Peyer's patch (tissue), 4 donors: ENCODE results near the gene UBE2J2. TPM values are rescaled to one million over a fixed set of nuclear protein-coding genes. Genes with fewer than 3 reads are reported as not detected.

Experiments used
- DNase-seq, 3 donors: peaks; one replicate each; pipeline ENCODE4 v3.0.0-alpha.2; 2017 to 2019
- H3K27ac ChIP-seq, 4 donors: fragments of 200-600 bp; sonication (generic); one replicate each; pipeline ENCODE4 v1.5.1; 2016 to 2019
- H3K27me3 ChIP-seq, 2 donors: fragments of 200-600 bp; sonication (generic); one replicate each; pipeline ENCODE4 v1.5.1; 2019
- H3K36me3 ChIP-seq, 3 donors: fragments of 200-600 bp; sonication (generic); one replicate each; pipeline ENCODE4 v1.5.1; 2016 to 2019
- H3K4me1 ChIP-seq, 4 donors: fragments of 200-600 bp; sonication (generic); one replicate each; pipeline ENCODE4 v1.5.1; 2016 to 2019
- H3K4me3 ChIP-seq, 4 donors: fragments of 200-600 bp; sonication (generic); 1 replicate in 3 of 4; 2 replicates in 1 of 4; pipeline ENCODE4 v1.5.1; 2016 to 2019; ENCODE audit warnings: mild to moderate bottlenecking in 1 of 4
- H3K9me3 ChIP-seq, 4 donors: fragments of 200-600 bp; sonication (generic); one replicate each; pipeline ENCODE4 v1.5.1; 2016 to 2019; ENCODE audit warnings: mild to moderate bottlenecking in 1 of 4
- POLR2A ChIP-seq, 2 donors: fragments of 450-650 bp; IDR thresholded peaks; one replicate each; pipeline ENCODE4 v1.5.1; 2017; ENCODE audit warnings: antibody characterized with exemption in 2 of 2, mild to moderate bottlenecking in 2 of 2, moderate library complexity in 2 of 2
- total RNA-seq, 4 donors: library from RNA; depleted of rRNA; stranded (reverse); fragments of >200 nt; gene quantifications; one replicate each; pipeline ENCODE4 v1.1.0, GENCODE V29; 2016
- TF ChIP-seq, protein P1 (sequence below), 6 experiments: fragments of 450-650 bp in 4 of 6; fragments of 200-600 bp in 2 of 6; sonication (generic) in 1 of 6; IDR thresholded peaks; one replicate each; pipeline ENCODE4 v1.5.1; 2017 to 2019; ENCODE audit warnings: antibody characterized with exemption in 6 of 6, mild to moderate bottlenecking in 3 of 6, moderate library complexity in 1 of 6

Gene UBE2J2
- total RNA-seq, 4 donors from 2014 or later: 25.6 to 64.2 (median 55.3) TPM

DNA sequence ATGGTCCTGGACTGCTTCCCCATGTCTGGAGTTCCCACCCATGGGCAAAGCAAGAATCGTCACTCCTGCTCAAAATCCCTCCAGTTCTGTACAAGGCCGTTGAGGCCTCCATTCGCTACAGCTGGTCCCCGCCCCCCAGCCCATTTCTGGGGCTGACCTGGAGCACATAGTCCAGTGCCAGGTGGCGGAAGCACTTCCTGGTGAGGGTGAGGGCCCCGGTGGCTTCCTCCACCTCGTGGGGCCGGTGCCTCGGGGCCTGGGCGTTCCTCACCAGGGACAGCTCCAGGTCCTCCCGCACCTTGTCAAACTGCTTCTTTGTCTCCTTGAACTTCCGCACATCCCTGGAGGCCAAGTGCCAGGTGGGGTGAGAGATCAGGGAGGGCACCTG is 26.7 kb upstream of the UBE2J2 start:
- Histone ChIP-seq H3K36me3 (peaks cover 0 to 19% (median 0%) of the 10 kb centered on the region in 3 donors), H3K27ac (no peak overlapping the region)

DNA sequence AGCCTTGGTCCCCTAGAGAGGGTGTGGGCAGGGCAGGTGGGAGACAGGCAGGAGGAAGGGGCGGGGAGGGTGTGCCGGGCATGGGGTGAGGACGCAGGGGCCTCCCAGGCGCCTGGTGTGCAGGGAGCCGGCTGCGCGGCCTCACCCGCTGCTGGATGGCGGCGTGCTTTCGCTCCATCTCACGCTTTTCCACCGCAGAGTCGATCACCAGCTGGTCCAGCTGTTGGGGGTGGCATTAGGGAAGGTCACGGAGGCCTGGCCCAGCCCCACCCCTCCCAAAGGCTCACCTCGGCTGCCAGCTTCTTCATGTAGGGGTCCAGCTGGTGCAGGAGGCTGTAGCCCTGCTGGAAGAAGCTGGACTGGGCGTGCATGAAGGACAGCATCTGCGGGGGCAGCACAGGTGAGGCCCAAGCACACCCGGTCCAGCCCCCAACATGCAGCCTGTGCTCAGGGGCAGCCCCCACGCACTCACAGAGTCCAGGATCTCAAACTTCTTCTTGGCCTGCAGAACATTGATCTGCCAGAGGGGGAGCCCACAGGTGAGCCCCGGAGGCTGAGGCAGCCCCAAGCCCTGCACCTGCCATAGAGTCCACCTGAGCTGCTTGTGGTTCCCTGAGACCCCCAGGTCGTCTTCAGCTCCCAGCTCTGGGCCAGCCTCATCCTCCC is 26.2 kb upstream of the UBE2J2 start:
- Histone ChIP-seq H3K4me1 (peaks cover 0 to 15% (median 5%) of the 10 kb centered on the region in 4 donors), H3K27me3 (no peaks in the 10 kb centered on the region), H3K36me3 (peaks cover 0 to 25% (median 0%) of the 10 kb centered on the region in 3 donors), H3K9me3 (no peaks in the 10 kb centered on the region), H3K4me3 (no peak overlapping the region), H3K27ac (no peak overlapping the region)
- TF ChIP-seq POLR2A (IDR thresholded peaks at IDR 0.05): no peak
- TF ChIP-seq, protein P1, sequence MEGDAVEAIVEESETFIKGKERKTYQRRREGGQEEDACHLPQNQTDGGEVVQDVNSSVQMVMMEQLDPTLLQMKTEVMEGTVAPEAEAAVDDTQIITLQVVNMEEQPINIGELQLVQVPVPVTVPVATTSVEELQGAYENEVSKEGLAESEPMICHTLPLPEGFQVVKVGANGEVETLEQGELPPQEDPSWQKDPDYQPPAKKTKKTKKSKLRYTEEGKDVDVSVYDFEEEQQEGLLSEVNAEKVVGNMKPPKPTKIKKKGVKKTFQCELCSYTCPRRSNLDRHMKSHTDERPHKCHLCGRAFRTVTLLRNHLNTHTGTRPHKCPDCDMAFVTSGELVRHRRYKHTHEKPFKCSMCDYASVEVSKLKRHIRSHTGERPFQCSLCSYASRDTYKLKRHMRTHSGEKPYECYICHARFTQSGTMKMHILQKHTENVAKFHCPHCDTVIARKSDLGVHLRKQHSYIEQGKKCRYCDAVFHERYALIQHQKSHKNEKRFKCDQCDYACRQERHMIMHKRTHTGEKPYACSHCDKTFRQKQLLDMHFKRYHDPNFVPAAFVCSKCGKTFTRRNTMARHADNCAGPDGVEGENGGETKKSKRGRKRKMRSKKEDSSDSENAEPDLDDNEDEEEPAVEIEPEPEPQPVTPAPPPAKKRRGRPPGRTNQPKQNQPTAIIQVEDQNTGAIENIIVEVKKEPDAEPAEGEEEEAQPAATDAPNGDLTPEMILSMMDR (IDR thresholded peaks at IDR 0.05): peak in 4 of 6 experiments; percentile 23 to 42 (median 27)
- no peak for DNase-seq

More for the DNA sequence above, 26.7 kb upstream of the UBE2J2 start:
- H3K27me3 ChIP-seq: no peaks in the 10 kb centered on the region
- TF ChIP-seq, protein P1 (IDR thresholded peaks at IDR 0.05): peak in 1 of 6 experiments; percentile 1
- TF ChIP-seq POLR2A (IDR thresholded peaks at IDR 0.05): no peak
- no peak overlapping the region for H3K4me3 ChIP-seq
- H3K9me3 ChIP-seq: no peaks in the 10 kb centered on the region
- DNase-seq: no peak
- peaks cover 5 to 21% (median 11%) of the 10 kb centered on the region in 4 donors for H3K4me1 ChIP-seq

- peaks cover 0 to 32% (median 0%) of the 10 kb centered on the region in 3 donors for H3K36me3 ChIP-seq
- TF ChIP-seq, protein P1 (IDR thresholded peaks at IDR 0.05): no peak
- TF ChIP-seq POLR2A (IDR thresholded peaks at IDR 0.05): no peak
- no peak for DNase-seq
- no peak overlapping the region for H3K27ac ChIP-seq
- no peak overlapping the region for H3K4me3 ChIP-seq
- H3K4me1 ChIP-seq: peaks cover 0 to 8% (median under 1%) of the 10 kb centered on the region in 4 donors
- H3K27me3 ChIP-seq: no peaks in the 10 kb centered on the region
- no peaks in the 10 kb centered on the region for H3K9me3 ChIP-seq
Measured at GRCh38 chr1:1298861-1299685, 25.4 kb upstream of the UBE2J2 start.

DNA sequence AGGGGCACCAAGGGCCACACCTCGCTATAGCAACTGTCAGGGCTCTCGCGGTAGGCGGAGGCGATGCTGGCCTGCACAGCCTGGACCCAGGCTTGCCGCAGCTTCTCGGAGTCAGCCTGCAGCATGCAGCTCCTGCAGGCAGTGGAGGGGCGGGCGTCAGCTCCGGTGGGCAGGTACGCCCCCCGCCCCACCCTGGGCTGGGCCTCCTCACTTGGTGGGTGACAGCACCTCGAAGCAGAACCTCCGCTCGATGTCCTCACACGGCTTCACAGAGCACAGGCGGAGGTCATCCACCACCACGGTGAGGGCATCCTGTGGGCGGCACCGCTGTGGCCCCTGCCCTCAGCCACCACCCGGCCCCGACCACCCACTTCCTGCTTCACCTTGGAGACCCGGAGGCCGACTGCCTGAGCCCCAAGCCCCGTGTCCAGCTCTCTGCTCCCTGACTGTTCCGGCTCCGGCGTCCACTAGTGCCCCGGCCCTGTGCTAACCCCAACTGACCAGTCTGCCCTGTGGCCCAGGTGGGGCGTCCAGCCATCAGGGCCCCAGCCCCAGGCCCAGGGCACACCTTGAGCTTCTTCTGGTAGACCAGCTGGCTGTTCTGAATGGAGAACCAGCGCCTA is 24.3 kb upstream of the UBE2J2 start:
- DNase-seq: no peak
- H3K4me1 ChIP-seq: no peaks in the 10 kb centered on the region
- H3K27ac ChIP-seq: no peak overlapping the region
- TF ChIP-seq, protein P1 (IDR thresholded peaks at IDR 0.05): no peak
- no peak for TF ChIP-seq POLR2A (IDR thresholded peaks at IDR 0.05)
- no peaks in the 10 kb centered on the region for H3K27me3 ChIP-seq
- no peaks in the 10 kb centered on the region for H3K9me3 ChIP-seq
- H3K36me3 ChIP-seq: peaks cover 0 to 33% (median 0%) of the 10 kb centered on the region in 3 donors
- H3K4me3 ChIP-seq: no peak overlapping the region
